CD14-positive monocyte (primary cell): Measurements from ENCODE around the gene MYO1D. TPM values are rescaled to one million over a fixed set of nuclear protein-coding genes. Genes with fewer than 3 reads are reported as not detected.

ENCODE experiments used
- DNase-seq, 3 donors: peaks; one replicate each; pipeline ENCODE4 v3.0.0-alpha.2; 2011 to 2022
- H2AFZ ChIP-seq: 2 replicates; pipeline ENCODE4 v1.6.0; 2012; ENCODE audit warnings: mild to moderate bottlenecking, low read depth, low read length, inconsistent platforms; ENCODE audit not compliant: insufficient read depth, poor library complexity, severe bottlenecking
- H3K27ac ChIP-seq, 2 donors: 1 replicate in 1 of 2; 2 replicates in 1 of 2; pipeline ENCODE4 v1.5.1; 2012 to 2013; ENCODE audit warnings: low read length in 2 of 2, control low read depth in 1 of 2, inconsistent platforms in 1 of 2, low read depth in 1 of 2, mild to moderate bottlenecking in 1 of 2
- H3K27me3 ChIP-seq, 2 donors: one replicate each; pipeline versions ENCODE4 v1.6.0 to v1.6.1; 2011 to 2013; ENCODE audit warnings: low read length in 2 of 2; ENCODE audit not compliant: control insufficient read depth in 2 of 2, insufficient read depth in 2 of 2
- H3K36me3 ChIP-seq, 2 donors: replicated peaks in 1 of 2; 1 replicate in 1 of 2; 2 replicates in 1 of 2; pipeline versions ENCODE4 v1.5.1 to v1.6.1; 2012 to 2013; ENCODE audit warnings: low read length in 2 of 2, control low read depth in 1 of 2, inconsistent platforms in 1 of 2, mild to moderate bottlenecking in 1 of 2; ENCODE audit not compliant: insufficient read depth in 2 of 2, control insufficient read depth in 1 of 2
- H3K4me1 ChIP-seq, 2 donors: 1 replicate in 1 of 2; 2 replicates in 1 of 2; pipeline versions ENCODE4 v1.5.1 to v1.6.1; 2012 to 2013; ENCODE audit warnings: low read length in 2 of 2, control low read depth in 1 of 2, inconsistent platforms in 1 of 2, mild to moderate bottlenecking in 1 of 2, moderate library complexity in 1 of 2; ENCODE audit not compliant: insufficient read depth in 2 of 2, control insufficient read depth in 1 of 2
- H3K4me2 ChIP-seq: replicated peaks from 2 replicates; pipeline ENCODE3; 2012; ENCODE audit warnings: low read length, moderate library complexity, mild to moderate bottlenecking; ENCODE audit not compliant: poor library complexity, severe bottlenecking; ENCODE audit errors: extremely low read depth
- H3K4me3 ChIP-seq, 3 experiments: fragments of 200-600 bp in 1 of 3; sonication (generic) in 1 of 3; replicated peaks in 1 of 3; 1 replicate in 2 of 3; 2 replicates in 1 of 3; pipeline ENCODE4 v1.5.1; 2011 to 2013; ENCODE audit warnings: low read length in 3 of 3, mild to moderate bottlenecking in 3 of 3, control low read depth in 2 of 3, low read depth in 2 of 3, inconsistent platforms in 1 of 3, moderate library complexity in 1 of 3
- H3K79me2 ChIP-seq: 2 replicates; pipeline ENCODE4 v1.6.0; 2012; ENCODE audit warnings: mild to moderate bottlenecking, control low read depth, inconsistent platforms, low read length, moderate library complexity; ENCODE audit not compliant: insufficient read depth
- H3K9ac ChIP-seq: 2 replicates; pipeline ENCODE4 v1.6.0; 2017; ENCODE audit warnings: low read length, mild to moderate bottlenecking; ENCODE audit not compliant: insufficient read depth, poor library complexity, severe bottlenecking
- H3K9me3 ChIP-seq, 2 donors: replicated peaks in 1 of 2; 1 replicate in 1 of 2; 2 replicates in 1 of 2; pipeline versions ENCODE4 v1.5.1 to v1.6.1; 2012 to 2013; ENCODE audit warnings: low read length in 2 of 2, control low read depth in 1 of 2; ENCODE audit not compliant: control insufficient read depth in 1 of 2, insufficient read depth in 1 of 2
- H4K20me1 ChIP-seq: 2 replicates; pipeline ENCODE4 v1.6.0; 2012; ENCODE audit warnings: mild to moderate bottlenecking, low read length, control low read depth, moderate library complexity; ENCODE audit not compliant: insufficient read depth
- H3K27ac Mint-ChIP-seq, 7 donors: one replicate each; pipeline ENCODE4 v1.8.0; 2020; ENCODE audit warnings: mild to moderate bottlenecking in 7 of 7, mixed read lengths in 7 of 7, moderate library complexity in 6 of 7, inconsistent platforms in 2 of 7
- H3K27me3 Mint-ChIP-seq, 3 donors: one replicate each; pipeline ENCODE4 v1.8.0; 2021 to 2022; ENCODE audit warnings: low read depth in 3 of 3, mild to moderate bottlenecking in 3 of 3, mixed read lengths in 3 of 3, moderate library complexity in 3 of 3, inconsistent platforms in 1 of 3
- H3K36me3 Mint-ChIP-seq, 2 donors: one replicate each; pipeline ENCODE4 v1.8.0; 2020; ENCODE audit warnings: mixed read lengths in 2 of 2, inconsistent platforms in 1 of 2, mild to moderate bottlenecking in 1 of 2
- H3K4me1 Mint-ChIP-seq: one replicate; pipeline ENCODE4 v1.8.0; 2020; ENCODE audit warnings: mild to moderate bottlenecking, mixed read lengths
- H3K4me3 Mint-ChIP-seq, 2 donors: one replicate each; pipeline ENCODE4 v1.8.0; 2020; ENCODE audit warnings: mild to moderate bottlenecking in 2 of 2, mixed read lengths in 2 of 2, moderate library complexity in 1 of 2
- H3K9me3 Mint-ChIP-seq, 7 donors: one replicate each; pipeline ENCODE4 v1.8.0; 2020 to 2022; ENCODE audit warnings: mixed read lengths in 7 of 7, mild to moderate bottlenecking in 6 of 7, moderate library complexity in 6 of 7, inconsistent platforms in 2 of 7
- CTCF ChIP-seq: fragments of 200-600 bp; IDR thresholded peaks from one replicate; pipeline ENCODE4 v1.8.0; 2022; ENCODE audit warnings: antibody characterized with exemption, mild to moderate bottlenecking
- WGBS: methylation state at CpG from one replicate; pipeline ENCODE4 v1.1.5; 2013; ENCODE audit warnings: missing lambda C conversion rate; ENCODE audit not compliant: insufficient coverage; 5-methylcytosine and 5-hydroxymethylcytosine counted together
- intact Hi-C, 2 donors: fragments of 100-400 bp; cut with micrococcal nuclease; formaldehyde crosslinking; loops; one replicate each; pipeline versions ENCODE4 v1.15.0 to v1.15.1; 2023
- polyA plus RNA-seq, 3 donors: library from polyadenylated mRNA; depleted of rRNA in 1 of 3; unstranded in 2 of 3; stranded (reverse) in 1 of 3; fragments of 300-500 nt in 2 of 3; fragments of >200 nt in 1 of 3; fragmentation: Illumina TruSeq in 2 of 3; gene quantifications; 1 replicate in 2 of 3; 2 replicates in 1 of 3; pipeline ENCODE4 v1.2.3, GENCODE V29; 2012 to 2021

Gene MYO1D
- polyA plus RNA-seq, 3 donors = 0.22 to 0.39 (median 0.26) TPM

GRCh38 chr17:32794533-32795246 lies 82.2 kb downstream of the MYO1D start:
- H3K4me1 Mint-ChIP-seq = no peaks in the 10 kb centered on the region
- Histone ChIP-seq H3K79me2 (no peaks in the 10 kb centered on the region), H3K9ac (no peak overlapping the region), H3K27me3 (no peaks in the 10 kb centered on the region), H3K27ac (no peak overlapping the region), H3K4me1 (no peaks in the 10 kb centered on the region), H4K20me1 (no peaks in the 10 kb centered on the region), H3K9me3 (no peaks in the 10 kb centered on the region), H2AFZ (no peak overlapping the region), H3K4me3 (no peak overlapping the region), H3K4me2 (no peak overlapping the region), H3K36me3 (no peaks in the 10 kb centered on the region)
- DNase-seq = no peak
- no peak overlapping the region for H3K27ac Mint-ChIP-seq
- TF ChIP-seq CTCF = no peak
- no peak overlapping the region for H3K4me3 Mint-ChIP-seq
- H3K27me3 Mint-ChIP-seq = peaks cover 0 to 8% (median 0%) of the 10 kb centered on the region in 3 donors
- H3K9me3 Mint-ChIP-seq = peaks cover 0 to 4% (median 0%) of the 10 kb centered on the region in 7 donors
- intact Hi-C loops = no loop called here
- WGBS = 84% methylated on average over 5 of the region's 7 CpGs
- H3K36me3 Mint-ChIP-seq = no peaks in the 10 kb centered on the region

- Histone ChIP-seq H4K20me1 (no peaks in the 10 kb centered on the region), H3K9ac (no peak overlapping the region), H3K27ac (no peak overlapping the region), H3K27me3 (no peaks in the 10 kb centered on the region), H3K4me2 (no peak overlapping the region), H2AFZ (no peak overlapping the region), H3K4me1 (no peaks in the 10 kb centered on the region), H3K9me3 (no peaks in the 10 kb centered on the region), H3K79me2 (no peaks in the 10 kb centered on the region), H3K4me3 (no peak overlapping the region), H3K36me3 (no peaks in the 10 kb centered on the region)
- Mint-ChIP-seq H3K4me1 (no peaks in the 10 kb centered on the region), H3K36me3 (no peaks in the 10 kb centered on the region), H3K27me3 (peaks cover 0 to 5% (median 0%) of the 10 kb centered on the region in 3 donors), H3K4me3 (no peak overlapping the region), H3K9me3 (peaks cover 0 to 5% (median under 1%) of the 10 kb centered on the region in 7 donors), H3K27ac (no peak overlapping the region)
- intact Hi-C loops = no loop called here
- 100% methylated on average over 3 of the region's 4 CpGs for WGBS
- no peak for DNase-seq
- no peak for TF ChIP-seq CTCF
Measured at GRCh38 chr17:32793841-32794240, 83.1 kb downstream of the MYO1D start.
